Left lung (tissue), 10 donors: ENCODE results near the gene PRKCA. TPM values are rescaled to one million over a fixed set of nuclear protein-coding genes. Genes with fewer than 3 reads are reported as not detected.

ENCODE experiments used
- ATAC-seq: fragments of 200-7000 bp; cut with Tn5 transposase; one replicate; pipeline ENCODE4 v1.9.1; 2020; ENCODE audit warnings: moderate library complexity
- DNase-seq, 4 donors: peaks; one replicate each; pipeline ENCODE4 v3.0.0-alpha.2; 2013 to 2020
- H3K27ac ChIP-seq, 2 donors: fragments of 200-600 bp; sonication (generic) in 1 of 2; one replicate each; pipeline versions ENCODE4 v1.5.0 to v1.8.0; 2020 to 2021
- H3K27me3 ChIP-seq, 2 donors: fragments of 200-600 bp; sonication (generic) in 1 of 2; one replicate each; pipeline versions ENCODE4 v1.5.0 to v1.8.0; 2020 to 2021
- H3K36me3 ChIP-seq, 2 donors: fragments of 200-600 bp; sonication (generic) in 1 of 2; one replicate each; pipeline versions ENCODE4 v1.5.0 to v1.8.0; 2020 to 2021
- H3K4me1 ChIP-seq, 2 donors: fragments of 200-600 bp; one replicate each; pipeline ENCODE4 v1.8.0; 2021
- H3K4me3 ChIP-seq, 2 donors: fragments of 200-600 bp; sonication (generic) in 1 of 2; one replicate each; pipeline versions ENCODE4 v1.5.0 to v1.8.0; 2020 to 2021; ENCODE audit warnings: mild to moderate bottlenecking in 1 of 2
- H3K9me3 ChIP-seq, 2 donors: fragments of 200-600 bp; sonication (generic) in 1 of 2; one replicate each; pipeline versions ENCODE4 v1.5.0 to v1.8.0; 2020 to 2021
- CTCF ChIP-seq, 2 donors: fragments of 200-600 bp; sonication (generic) in 1 of 2; IDR thresholded peaks; one replicate each; pipeline versions ENCODE4 v1.5.0 to v1.8.0; 2021; ENCODE audit warnings: antibody characterized with exemption in 2 of 2
- intact Hi-C, 2 donors: fragments of 100-400 bp; cut with DNase I; formaldehyde crosslinking; loops; one replicate each; pipeline versions ENCODE4 v1.11.2 to v1.14.2; 2022
- polyA plus RNA-seq, 6 donors: library from polyadenylated mRNA; unstranded; fragments of 120-200 nt; gene quantifications; one replicate each; pipeline ENCODE4 v1.2.1, GENCODE V29; 2013; ENCODE audit not compliant: insufficient read length in 6 of 6
- total RNA-seq, 2 donors: library from RNA; stranded (reverse); fragmentation: NEBNext Ultra II Directional; extraction: Animal tissue kit (Norgen Biotek cat#: 25700); gene quantifications; one replicate each; pipeline ENCODE4 v1.2.1, GENCODE V29; 2021
- donor health status: DM: no; HTN: yes; CAD: no.
- donor health status: DM: no; HTN: no; CAD: no.

Gene PRKCA
- total and polyA plus RNA-seq, 8 donors, result 16.4 to 30.4 (median 17.5) TPM

GRCh38 chr17:66776999-66777688 lies 474.7 kb downstream of the PRKCA start:
- Histone ChIP-seq H3K4me3 (no peak overlapping the region), H3K36me3 (peaks cover 0 to 7% of the 10 kb centered on the region in 2 donors), H3K9me3 (no peaks in the 10 kb centered on the region), H3K27me3 (no peaks in the 10 kb centered on the region), H3K27ac (peak overlapping the region in 1 of 2 donors; percentile 7), H3K4me1 (no peaks in the 10 kb centered on the region)
- DNase-seq, result peak in 1 of 4 donors; percentile 11
- intact Hi-C loops, result no loop called here
- peak; percentile 38 for ATAC-seq
- no peak for TF ChIP-seq CTCF (IDR thresholded peaks at IDR 0.05)

GRCh38 chr17:66777689-66778225 lies 475.3 kb downstream of the PRKCA start:
- Histone ChIP-seq H3K9me3 (no peaks in the 10 kb centered on the region), H3K4me1 (no peaks in the 10 kb centered on the region), H3K36me3 (peaks cover 0 to 7% of the 10 kb centered on the region in 2 donors), H3K27me3 (no peaks in the 10 kb centered on the region), H3K4me3 (no peak overlapping the region), H3K27ac (peak overlapping the region in 1 of 2 donors; percentile 33)
- peak in 3 of 4 donors; percentile 47 to 66 (median 63) for DNase-seq
- ATAC-seq, result peak; percentile 62
- TF ChIP-seq CTCF (IDR thresholded peaks at IDR 0.05), result no peak
- intact Hi-C loops, result no loop called here

GRCh38 chr17:66778531-66779236 lies 476.3 kb downstream of the PRKCA start:
- intact Hi-C loops, result no loop called here
- peak overlapping the region in 1 of 2 donors; percentile 19 for H3K27ac ChIP-seq
- H3K27me3 ChIP-seq, result no peaks in the 10 kb centered on the region

GRCh38 chr17:66779237-66779606 lies 476.8 kb downstream of the PRKCA start:
- TF ChIP-seq CTCF (IDR thresholded peaks at IDR 0.05), result no peak
- peaks cover 0 to 3% of the 10 kb centered on the region in 2 donors for H3K36me3 ChIP-seq
- ATAC-seq (peak; percentile 72), DNase-seq (no peak)
- H3K27ac ChIP-seq, result no peak overlapping the region
- no peaks in the 10 kb centered on the region for H3K4me1 ChIP-seq
- no peak overlapping the region for H3K4me3 ChIP-seq
- no peaks in the 10 kb centered on the region for H3K9me3 ChIP-seq
- H3K27me3 ChIP-seq, result no peaks in the 10 kb centered on the region
- intact Hi-C loops, result no loop called here

More at GRCh38 chr17:66778531-66779236, 476.3 kb downstream of the PRKCA start:
- H3K36me3 ChIP-seq, result peaks cover 0 to 7% of the 10 kb centered on the region in 2 donors
- no peaks in the 10 kb centered on the region for H3K4me1 ChIP-seq
- no peaks in the 10 kb centered on the region for H3K9me3 ChIP-seq
- TF ChIP-seq CTCF (IDR thresholded peaks at IDR 0.05), result no peak
- ATAC-seq (no peak), DNase-seq (no peak)
- H3K4me3 ChIP-seq, result no peak overlapping the region

- Histone ChIP-seq H3K27ac (no peak overlapping the region), H3K36me3 (no peaks in the 10 kb centered on the region), H3K4me1 (no peaks in the 10 kb centered on the region), H3K27me3 (no peaks in the 10 kb centered on the region), H3K4me3 (no peak overlapping the region), H3K9me3 (no peaks in the 10 kb centered on the region)
- no peak for TF ChIP-seq CTCF (IDR thresholded peaks at IDR 0.05)
- intact Hi-C loops, result no loop called here
- ATAC-seq, result no peak
- peak in 1 of 4 donors; percentile 47 for DNase-seq
These were observed 478.7 kb downstream of the PRKCA start for GRCh38 chr17:66781135-66781534.
